Hepatocyte (in vitro differentiated cells): ENCODE data around the gene RNF115.

ENCODE experiments used
- CTCF ChIP-seq: fragments of 200-600 bp; sonication (generic); IDR thresholded peaks from 2 replicates; pipeline ENCODE4 v1.5.1; 2016; ENCODE audit warnings: antibody characterized with exemption, mild to moderate bottlenecking; ENCODE audit not compliant: poor library complexity
- EZH2 ChIP-seq: fragments of 200-600 bp; sonication (generic); IDR thresholded peaks from 2 replicates; pipeline ENCODE4 v1.6.1; 2016; ENCODE audit warnings: antibody characterized with exemption, mild to moderate bottlenecking, borderline replicate concordance
- EZH2phosphoT487 ChIP-seq: fragments of 200-600 bp; sonication (generic); IDR thresholded peaks from one replicate; pipeline ENCODE4 v1.6.1; 2018; ENCODE audit warnings: antibody characterized with exemption, mild to moderate bottlenecking, low read depth, moderate library complexity; ENCODE audit not compliant: unreplicated experiment, severe bottlenecking

- TF ChIP-seq CTCF (no peak), EZH2 (no peak), EZH2phosphoT487 (no peak)
These were observed 76.3 kb downstream of the RNF115 start for GRCh38 chr1:145747398-145748247.
